ENCODE data around the gene NOX3. TPM values are rescaled to one million over a fixed set of nuclear protein-coding genes. Genes with fewer than 3 reads are reported as not detected.

The NOX3 gene
- total and polyA plus RNA-seq, 10 donors, result 0.03 TPM; not detected in 8

- Histone ChIP-seq H3K9me3 (peaks cover 10 to 56% (median 31%) of the 10 kb centered on the region in 8 donors), H3K36me3 (no peaks in the 10 kb centered on the region), H3K4me1 (peaks cover 0 to 7% (median 0%) of the 10 kb centered on the region in 6 donors), H3K4me3 (no peak overlapping the region), H3K27me3 (replicated peaks in 1 of 7) (peaks cover 0 to 8% (median 0%) of the 10 kb centered on the region in 7 donors), H3K27ac (no peak overlapping the region)
- intact Hi-C loops (cut with DNase I; ENCODE audit: low total_unique reads), result no loop called here
- DNase-seq, result no peak
- TF ChIP-seq, protein P1, sequence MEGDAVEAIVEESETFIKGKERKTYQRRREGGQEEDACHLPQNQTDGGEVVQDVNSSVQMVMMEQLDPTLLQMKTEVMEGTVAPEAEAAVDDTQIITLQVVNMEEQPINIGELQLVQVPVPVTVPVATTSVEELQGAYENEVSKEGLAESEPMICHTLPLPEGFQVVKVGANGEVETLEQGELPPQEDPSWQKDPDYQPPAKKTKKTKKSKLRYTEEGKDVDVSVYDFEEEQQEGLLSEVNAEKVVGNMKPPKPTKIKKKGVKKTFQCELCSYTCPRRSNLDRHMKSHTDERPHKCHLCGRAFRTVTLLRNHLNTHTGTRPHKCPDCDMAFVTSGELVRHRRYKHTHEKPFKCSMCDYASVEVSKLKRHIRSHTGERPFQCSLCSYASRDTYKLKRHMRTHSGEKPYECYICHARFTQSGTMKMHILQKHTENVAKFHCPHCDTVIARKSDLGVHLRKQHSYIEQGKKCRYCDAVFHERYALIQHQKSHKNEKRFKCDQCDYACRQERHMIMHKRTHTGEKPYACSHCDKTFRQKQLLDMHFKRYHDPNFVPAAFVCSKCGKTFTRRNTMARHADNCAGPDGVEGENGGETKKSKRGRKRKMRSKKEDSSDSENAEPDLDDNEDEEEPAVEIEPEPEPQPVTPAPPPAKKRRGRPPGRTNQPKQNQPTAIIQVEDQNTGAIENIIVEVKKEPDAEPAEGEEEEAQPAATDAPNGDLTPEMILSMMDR (IDR thresholded peaks at IDR 0.05 in 8 of 11, conservative IDR thresholded peaks at IDR 0.05 in 3 of 11), result no peak
- no peak for TF ChIP-seq POLR2A (IDR thresholded peaks at IDR 0.05)
- TF ChIP-seq POLR2AphosphoS5 (IDR thresholded peaks at IDR 0.05), result no peak
These were observed 102.8 kb downstream of the NOX3 start for GRCh38 chr6:155352811-155353210.

- H3K4me1 ChIP-seq, result peaks cover 0 to 7% (median 0%) of the 10 kb centered on the region in 6 donors
- H3K36me3 ChIP-seq, result no peaks in the 10 kb centered on the region
- H3K27me3 ChIP-seq (replicated peaks in 1 of 7), result peaks cover 0 to 8% (median 0%) of the 10 kb centered on the region in 7 donors
- H3K4me3 ChIP-seq, result no peak overlapping the region
- intact Hi-C loops (cut with DNase I; ENCODE audit: low total_unique reads), result no loop called here
- no peak for TF ChIP-seq POLR2AphosphoS5 (IDR thresholded peaks at IDR 0.05)
- TF ChIP-seq, protein P1 (IDR thresholded peaks at IDR 0.05 in 8 of 11, conservative IDR thresholded peaks at IDR 0.05 in 3 of 11), result no peak
- TF ChIP-seq POLR2A (IDR thresholded peaks at IDR 0.05), result no peak
- H3K9me3 ChIP-seq, result peaks cover 10 to 60% (median 39%) of the 10 kb centered on the region in 8 donors
- 68 to 90% (median 86%) methylated on average over 4 of the region's 4 CpGs for WGBS, 5 donors
- DNase-seq, result no peak
- H3K27ac ChIP-seq, result no peak overlapping the region
These were observed 103.6 kb downstream of the NOX3 start for GRCh38 chr6:155352130-155352420.

DNA sequence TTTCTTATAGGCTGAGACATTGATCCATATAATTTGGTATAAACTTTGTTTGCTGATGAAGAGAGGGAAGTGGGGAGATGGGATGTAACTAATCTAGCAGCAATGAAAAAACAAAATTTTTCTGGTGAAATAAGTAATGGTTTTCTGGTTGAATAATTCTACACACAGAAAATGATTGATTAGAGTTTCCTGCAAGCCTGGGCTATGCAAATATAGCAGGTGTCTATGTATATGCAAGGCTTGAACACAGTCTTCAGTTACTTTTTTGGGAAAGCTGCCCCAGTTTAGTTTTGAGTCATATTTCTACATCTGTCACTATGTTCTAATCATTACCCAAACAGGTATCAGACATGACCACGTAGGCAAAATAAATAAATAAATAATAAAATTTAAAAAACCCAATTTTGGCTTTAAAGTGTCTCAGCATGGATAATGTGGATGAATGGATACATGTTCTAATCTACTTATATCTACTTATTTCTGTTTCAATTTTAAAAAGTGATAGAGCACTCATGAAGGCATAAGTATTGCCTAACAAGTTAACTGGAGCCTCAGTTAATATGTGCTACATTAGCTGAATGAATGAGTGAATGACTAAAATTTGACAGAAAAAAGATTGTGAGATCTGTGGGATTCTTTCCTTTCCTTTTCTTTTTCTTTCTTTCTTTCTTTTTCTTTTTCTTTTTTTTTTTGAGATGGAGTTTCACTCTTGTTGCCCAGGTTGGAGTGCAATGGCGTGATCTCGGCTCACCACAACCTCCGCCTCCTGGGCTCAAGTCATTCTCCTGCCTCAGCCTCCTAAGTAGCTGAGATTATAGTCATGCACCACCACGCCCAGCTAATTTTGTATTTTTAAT, 104.1 kb downstream of the NOX3 start:
- DNase-seq, result no peak
- Histone ChIP-seq H3K4me3 (no peak overlapping the region), H3K27me3 (replicated peaks in 1 of 7) (peaks cover 0 to 8% (median 0%) of the 10 kb centered on the region in 7 donors), H3K36me3 (no peaks in the 10 kb centered on the region), H3K9me3 (peaks cover 10 to 61% (median 43%) of the 10 kb centered on the region in 8 donors), H3K4me1 (peaks cover 0 to 7% (median 0%) of the 10 kb centered on the region in 6 donors), H3K27ac (no peak overlapping the region)
- intact Hi-C loops (cut with DNase I; ENCODE audit: low total_unique reads), result no loop called here
- no peak for TF ChIP-seq POLR2AphosphoS5 (IDR thresholded peaks at IDR 0.05)
- no peak for TF ChIP-seq POLR2A (IDR thresholded peaks at IDR 0.05)
- TF ChIP-seq, protein P1 (IDR thresholded peaks at IDR 0.05 in 8 of 11, conservative IDR thresholded peaks at IDR 0.05 in 3 of 11), result no peak
- WGBS, 5 donors, result 75 to 86% (median 79%) methylated on average over 5 of the region's 5 CpGs

GRCh38 chr6:155349956-155350355, 105.7 kb downstream of the NOX3 start:
- 87 to 100% (median 98%) methylated on average over 5 to 6 of the region's 6 CpGs for WGBS, 5 donors

More at GRCh38 chr6:155349956-155350355, 105.7 kb downstream of the NOX3 start:
- Histone ChIP-seq H3K36me3 (no peaks in the 10 kb centered on the region), H3K4me1 (peaks cover 0 to 7% (median 0%) of the 10 kb centered on the region in 6 donors), H3K27me3 (replicated peaks in 1 of 7) (peaks cover 0 to 8% (median 0%) of the 10 kb centered on the region in 7 donors), H3K27ac (no peak overlapping the region), H3K9me3 (peaks cover 10 to 60% (median 48%) of the 10 kb centered on the region in 8 donors), H3K4me3 (no peak overlapping the region)
- intact Hi-C loops (cut with DNase I; ENCODE audit: low total_unique reads), result no loop called here
- no peak for TF ChIP-seq POLR2A (IDR thresholded peaks at IDR 0.05)
- no peak for DNase-seq
